Gastroesophageal sphincter (tissue), 3 donors: Measurements from ENCODE around the gene FBXO15.

Source experiments
- CTCF ChIP-seq, 4 experiments: fragments of 200-600 bp in 2 of 4; fragments of 450-650 bp in 2 of 4; sonication (generic) in 1 of 4; IDR thresholded peaks; one replicate each; pipeline ENCODE4 v1.5.1; 2017 to 2019; ENCODE audit warnings: antibody characterized with exemption in 4 of 4, mild to moderate bottlenecking in 2 of 4, moderate library complexity in 2 of 4
- EP300 ChIP-seq: sonication (generic); formaldehyde crosslinking; IDR thresholded peaks from one replicate; pipeline ENCODE4 v1.6.1; 2017; ENCODE audit warnings: antibody characterized with exemption, mild to moderate bottlenecking
- POLR2A ChIP-seq, 2 donors: fragments of 450-650 bp; IDR thresholded peaks; one replicate each; pipeline ENCODE4 v1.6.1; 2017; ENCODE audit warnings: antibody characterized with exemption in 2 of 2, mild to moderate bottlenecking in 2 of 2, moderate library complexity in 1 of 2
- POLR2AphosphoS5 ChIP-seq: sonication (generic); formaldehyde crosslinking; IDR thresholded peaks from one replicate; pipeline ENCODE4 v1.6.1; 2017; ENCODE audit warnings: antibody characterized with exemption

- TF ChIP-seq CTCF (IDR thresholded peaks at IDR 0.05) (no peak), POLR2A (IDR thresholded peaks at IDR 0.05) (peak; percentile 33 to 52), POLR2AphosphoS5 (peak; percentile 59), EP300 (no peak)
These were observed at the start of gene FBXO15, which contains the start of gene TIMM21 for GRCh38 chr18:74147779-74148542.
